ENCODE data around the gene KIF4B.

GRCh38 chr5:155017610-155018009 lies 4.1 kb downstream of the KIF4B start:
- TF ChIP-seq SUZ12 (IDR thresholded peaks at IDR 0.05; ENCODE audit: extremely low read depth, insufficient read depth, insufficient read length) (no peak), YY1 (IDR thresholded peaks at IDR 0.05; ENCODE audit: insufficient read depth, insufficient read length) (no peak)

Data from NT2/D1 (cell line).